IMR-90 (cell line): ENCODE results near the gene SLC34A3.
"Not testable (repeated sequence)": the region's sequence is repeated elsewhere in the genome, so short reads cannot be mapped to it uniquely, and the experiment has no call there.

Experiments used
- CTCF ChIP-seq: conservative IDR thresholded peaks from 2 replicates; pipeline ENCODE4 v1.5.1; 2012; ENCODE audit warnings: mild to moderate bottlenecking, low read depth, low read length, improper control_type of control experiment
- FOS ChIP-seq: fragments of 150-350 bp; IDR thresholded peaks from 2 replicates; pipeline ENCODE4 v1.6.1; 2016; ENCODE audit warnings: low read depth, low read length
- RAD21 ChIP-seq: IDR thresholded peaks from 2 replicates; pipeline ENCODE4 v1.6.1; 2012; ENCODE audit warnings: low read length, improper control_type of control experiment

GRCh38 chr9:137243266-137243625 lies 12.5 kb downstream of the SLC34A3 start:
- not testable (repeated sequence) for TF ChIP-seq RAD21, CTCF, FOS
